Stimulated activated CD8-positive, alpha-beta memory T cell treated with anti-CD3 and anti-CD28 coated beads, Interleukin-15, amount 100 ng/mL, for 1 hour (primary cell): ENCODE data around the gene LARGE2.

Experiments used
- DNase-seq: peaks from one replicate; pipeline ENCODE4 v3.0.0-alpha.2; 2020; ENCODE audit warnings: low read depth

The LARGE2 gene

DNA sequence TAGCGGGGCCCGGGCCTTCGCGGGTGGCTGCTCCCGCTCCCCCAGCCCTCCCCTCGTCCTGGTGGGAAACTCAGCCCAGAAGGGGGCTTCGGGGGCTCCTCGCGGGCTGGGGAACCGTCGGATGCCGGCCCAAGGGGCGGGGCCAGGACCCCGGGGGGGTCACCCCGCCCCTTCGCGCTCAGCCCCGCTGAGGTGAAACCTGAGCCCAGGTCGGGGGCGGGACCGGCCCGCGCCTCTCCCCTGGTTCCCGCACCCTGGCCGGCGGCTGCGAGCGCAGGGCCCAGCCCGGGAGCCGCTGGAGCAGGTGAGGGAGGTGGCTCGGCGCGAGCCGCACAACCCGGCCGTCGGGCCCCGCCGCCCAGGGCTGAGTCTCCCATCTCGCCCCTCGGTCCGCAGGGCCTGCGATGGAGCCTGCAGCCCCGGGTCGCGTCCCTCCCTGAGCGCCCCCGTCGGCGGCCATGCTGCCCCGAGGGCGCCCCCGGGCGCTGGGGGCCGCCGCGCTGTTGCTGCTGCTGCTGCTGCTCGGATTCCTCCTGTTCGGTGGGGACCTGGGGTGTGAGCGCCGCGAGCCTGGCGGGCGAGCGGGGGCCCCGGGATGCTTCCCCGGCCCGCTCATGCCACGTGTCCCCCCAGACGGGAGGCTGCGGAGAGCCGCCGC, at the start of gene LARGE2:
Gene LARGE2, plus strand, starts transcription at position 232 of the 658 bp plus-strand sequence. Its CDS starts 227 bp downstream, at position 459.
- DNase-seq = no peak

DNA sequence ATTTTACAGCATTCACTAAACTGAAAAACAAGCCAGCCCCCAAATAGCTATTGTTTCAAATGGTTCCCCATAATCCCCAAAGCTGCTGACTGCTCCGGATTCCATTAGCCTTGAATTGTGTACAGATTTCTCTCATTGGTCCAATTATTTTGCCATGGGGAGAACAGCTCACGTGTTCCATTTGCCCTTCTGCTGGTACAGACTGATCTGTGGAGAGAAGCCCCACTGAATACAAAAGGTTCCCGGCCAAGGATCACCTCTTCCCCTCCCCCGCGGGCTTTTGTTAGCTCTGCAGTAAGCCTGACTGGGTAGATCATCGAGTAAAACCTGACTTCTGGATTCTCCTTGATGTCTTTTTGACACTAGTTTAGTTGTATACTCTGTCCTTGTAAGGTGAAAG, 46.1 kb upstream of the LARGE2 start:
- no peak for DNase-seq

DNA sequence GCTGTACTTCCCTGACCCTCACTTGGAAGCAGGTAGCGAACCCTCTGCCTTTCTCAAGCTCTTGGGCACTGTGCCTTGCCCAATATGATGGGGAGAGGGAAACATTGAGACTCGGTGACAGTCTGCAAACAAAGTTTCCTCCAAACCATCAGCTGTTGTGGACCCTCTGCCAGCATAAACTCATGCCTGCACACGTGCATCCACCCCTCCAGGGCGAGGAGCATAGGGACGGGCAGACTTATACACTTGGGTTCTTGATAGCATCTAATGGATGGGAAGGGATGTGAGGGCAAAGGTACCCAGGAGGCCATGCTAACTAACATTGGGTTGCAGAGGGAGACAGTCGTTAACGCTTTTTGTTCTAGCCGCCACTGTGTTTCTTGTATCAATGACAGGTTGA, 45.2 kb upstream of the LARGE2 start:
- no peak for DNase-seq

DNA sequence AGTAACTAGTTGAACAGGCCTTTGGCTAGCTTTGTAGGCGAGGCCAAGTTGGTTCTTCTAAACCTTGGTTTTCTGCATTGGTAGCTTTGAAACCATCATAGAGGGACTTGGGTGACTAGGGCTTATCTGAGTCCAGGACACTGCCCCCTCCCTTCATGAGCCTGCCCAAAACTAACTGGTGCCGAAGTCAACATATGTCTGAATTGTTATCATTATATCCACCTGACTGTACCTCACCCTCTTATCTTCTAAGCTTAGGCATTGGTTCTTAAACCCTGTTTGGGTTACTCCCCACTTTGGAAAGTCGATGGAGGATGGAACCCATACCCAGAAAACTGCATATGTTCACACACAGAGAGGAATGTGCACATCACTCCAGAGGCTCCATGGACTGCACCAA, 44.6 kb upstream of the LARGE2 start:
- no peak for DNase-seq

GRCh38 chr11:45879803-45880686, 42.4 kb upstream of the LARGE2 start:
- no peak for DNase-seq

DNA sequence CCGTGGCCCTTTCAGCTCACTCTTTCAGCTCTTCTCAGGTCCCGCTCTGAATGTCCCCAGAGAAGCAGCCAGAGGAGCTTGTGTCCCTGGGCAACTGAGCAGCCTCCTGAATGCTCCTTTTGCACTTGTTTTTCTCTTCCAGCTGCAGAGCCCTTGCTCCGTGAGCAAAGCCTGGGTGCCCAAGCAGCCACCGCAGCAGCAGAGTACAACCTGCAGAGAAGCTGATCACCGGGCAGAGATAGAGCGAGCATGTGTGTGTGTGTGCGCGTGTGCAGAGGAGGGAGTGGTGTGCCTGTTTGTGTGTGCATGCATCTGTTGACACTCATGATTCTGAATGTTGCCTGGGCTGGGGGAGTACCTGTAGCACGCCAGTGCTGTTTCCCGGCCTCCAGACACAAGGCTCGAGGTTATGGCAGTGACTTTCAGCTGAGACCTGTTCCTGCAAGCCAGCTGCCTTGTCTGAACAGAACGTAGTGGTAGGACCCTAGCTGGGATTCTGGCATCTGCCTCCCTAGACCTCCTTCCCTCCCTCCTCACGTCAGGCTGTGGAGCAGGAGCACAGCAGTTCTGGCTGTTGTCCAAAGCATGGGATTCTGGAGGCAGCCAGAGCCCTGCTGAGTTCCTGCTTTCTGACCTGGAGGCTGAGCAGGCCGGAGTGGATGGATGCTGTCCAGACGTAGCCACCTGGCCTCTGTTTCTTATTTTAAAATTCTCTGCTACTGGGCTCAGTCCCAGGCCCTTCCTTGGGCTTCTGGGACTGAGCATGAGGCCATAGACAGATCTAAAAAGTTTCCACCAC, 41.5 kb upstream of the LARGE2 start:
- no peak for DNase-seq

DNA sequence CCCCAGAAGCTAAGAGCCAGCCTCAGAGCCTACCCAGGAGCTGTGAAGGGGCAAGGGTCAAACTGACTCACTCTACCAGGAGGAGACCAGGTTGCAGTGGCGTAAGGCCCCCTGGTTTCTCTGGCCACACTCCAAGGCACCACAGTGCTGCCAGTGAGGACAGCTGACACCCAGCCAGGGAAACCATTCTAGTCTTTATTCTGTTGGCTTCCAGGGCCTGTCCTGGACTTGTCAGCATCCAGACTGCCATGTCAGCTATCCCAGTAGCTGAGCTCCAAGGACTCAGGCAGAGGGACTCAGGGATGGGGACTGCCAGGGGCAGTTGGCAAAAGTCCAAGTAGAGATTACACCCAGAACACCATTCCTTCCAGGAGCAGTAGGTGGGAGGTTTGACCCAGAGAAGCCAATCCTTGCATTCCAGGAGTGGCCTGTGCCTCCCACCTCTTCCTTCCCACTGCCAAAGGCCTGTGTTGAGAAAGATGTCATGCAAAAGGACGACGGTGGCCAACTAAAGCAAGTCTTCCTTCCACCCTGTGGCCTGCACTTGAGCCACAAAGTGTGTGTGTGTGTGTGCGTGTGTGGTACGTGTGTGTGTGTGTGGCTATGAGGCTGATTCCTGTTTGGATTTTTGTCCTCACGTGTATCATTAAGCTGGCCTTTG, 40.6 kb upstream of the LARGE2 start:
- no peak for DNase-seq

- no peak for DNase-seq
Observed at GRCh38 chr11:45884596-45885185, 37.8 kb upstream of the LARGE2 start.

GRCh38 chr11:45885274-45885920, 37.1 kb upstream of the LARGE2 start, which contains the start of gene MAPK8IP1:
TSS of gene MAPK8IP1 (plus strand) at chr11:45885651. CDS start at chr11:45885821, 170 bp downstream.
- DNase-seq = no peak

- no peak for DNase-seq
Observed at GRCh38 chr11:45885921-45886721, 36.3 kb upstream of the LARGE2 start.

- DNase-seq = no peak
Observed at GRCh38 chr11:45886816-45887520, 35.5 kb upstream of the LARGE2 start.

GRCh38 chr11:45887587-45887986, 34.9 kb upstream of the LARGE2 start:
- DNase-seq = no peak

- no peak for DNase-seq
Observed at GRCh38 chr11:45889555-45889954, 32.9 kb upstream of the LARGE2 start.

GRCh38 chr11:45889966-45890365, 32.5 kb upstream of the LARGE2 start:
- no peak for DNase-seq

DNA sequence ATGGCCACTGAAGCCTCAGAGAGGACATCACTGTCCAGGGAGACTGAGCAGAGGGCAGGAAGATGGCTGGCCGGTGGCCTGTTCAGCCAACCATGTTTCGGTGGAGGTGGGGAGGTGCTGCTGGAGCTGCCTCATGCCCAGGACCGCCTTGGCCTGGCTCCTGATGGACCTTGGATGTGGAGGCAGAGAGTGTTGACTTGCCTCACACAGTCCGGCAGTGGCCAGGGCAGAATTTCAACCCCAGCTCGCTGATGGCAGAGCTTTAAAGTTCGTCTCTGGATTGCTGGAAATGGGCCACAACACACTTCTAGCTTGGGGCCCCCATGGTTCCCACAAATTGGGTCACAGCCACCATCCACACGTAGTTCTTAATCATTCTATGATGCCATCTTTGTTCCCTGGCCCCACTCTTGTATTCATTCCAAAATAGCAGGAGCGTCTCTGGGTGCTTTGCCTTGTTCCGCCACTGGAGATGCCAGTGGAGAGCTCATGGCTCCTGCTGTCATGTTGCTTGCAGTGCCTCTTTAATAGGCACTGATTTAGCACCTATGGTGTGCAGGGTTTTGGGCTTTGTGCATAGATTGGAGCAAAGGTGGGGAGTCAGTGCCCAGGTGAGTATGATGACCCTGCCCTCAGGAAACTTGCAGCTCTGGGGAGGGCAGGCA, 31.4 kb upstream of the LARGE2 start:
- DNase-seq = no peak

DNA sequence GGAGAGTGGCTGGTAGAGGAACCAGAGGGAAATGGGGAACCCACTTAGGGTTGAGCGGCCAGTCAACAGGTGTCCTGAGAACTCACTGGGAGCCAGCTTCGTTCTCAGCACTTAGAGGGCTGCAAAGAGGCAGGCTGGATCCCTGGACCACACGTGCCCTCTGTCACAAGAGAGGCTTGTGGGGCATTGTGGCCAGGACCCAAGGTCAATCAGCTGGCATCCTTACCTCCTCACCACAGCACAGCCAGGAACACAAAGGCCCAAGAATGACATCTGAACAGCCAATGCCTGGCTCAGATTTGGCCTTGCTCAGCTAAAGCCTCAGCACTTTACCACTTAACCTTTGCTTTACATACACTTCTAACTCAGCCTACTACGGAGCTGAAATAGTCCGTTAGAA, 29.6 kb upstream of the LARGE2 start:
- DNase-seq = no peak

- no peak for DNase-seq
Observed at GRCh38 chr11:45894555-45895247, 27.8 kb upstream of the LARGE2 start.

DNA sequence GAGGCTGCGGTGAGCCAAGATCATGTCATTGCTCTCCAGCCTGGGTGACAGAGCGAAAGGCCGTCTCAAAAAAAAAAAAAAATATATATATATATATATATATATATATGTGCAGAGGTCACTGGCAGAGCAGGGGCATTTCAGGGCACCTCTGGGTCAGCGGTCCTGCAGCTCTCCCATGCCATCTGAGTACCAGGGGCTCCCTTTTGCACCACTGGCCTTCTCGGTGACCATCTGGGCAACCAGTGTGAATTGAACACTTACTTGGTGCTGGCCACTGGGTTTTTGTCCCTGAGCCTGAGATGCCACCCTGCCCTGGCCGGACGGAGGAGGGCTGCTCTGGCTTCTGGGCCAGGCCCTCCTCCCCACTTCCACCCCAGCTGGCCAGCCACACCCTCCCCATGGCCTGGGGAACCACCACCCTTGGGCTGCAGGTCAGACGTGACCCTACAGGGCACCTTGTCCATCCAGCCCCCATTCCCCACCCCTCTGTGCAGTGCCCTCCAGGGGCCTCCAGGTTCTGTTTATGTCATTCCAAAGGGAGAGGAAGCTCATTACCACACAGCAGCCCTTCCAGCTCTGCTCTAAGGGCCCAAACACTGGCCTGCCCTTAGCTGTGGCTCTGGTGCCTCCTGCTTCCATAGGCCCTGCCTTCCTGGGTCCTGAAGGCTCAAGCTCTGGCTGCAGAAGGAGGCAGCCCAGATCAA, 26.8 kb upstream of the LARGE2 start:
- no peak for DNase-seq
